MM.1S (cell line): Measurements from ENCODE around the gene C1QTNF6.

Experiments
- DNase-seq: peaks from one replicate; pipeline ENCODE4 v3.0.0-alpha.2; 2015
- H2AFZ ChIP-seq: fragments of 300-600 bp; sonication (generic); 2 replicates; pipeline ENCODE4 v1.6.0; 2016; ENCODE audit warnings: antibody characterized with exemption, low read length
- H3F3A ChIP-seq: fragments of 300-600 bp; sonication (generic); 2 replicates; pipeline ENCODE4 v1.6.1; 2016; ENCODE audit warnings: mild to moderate bottlenecking, antibody characterized with exemption, low read length, moderate library complexity, mixed read lengths; ENCODE audit not compliant: insufficient read depth
- H3K27ac ChIP-seq: fragments of 300-600 bp; sonication (generic); 2 replicates; pipeline ENCODE4 v1.5.1; 2016; ENCODE audit warnings: mild to moderate bottlenecking, low read length
- H3K27me3 ChIP-seq: fragments of 300-600 bp; sonication (generic); replicated peaks from 2 replicates; pipeline ENCODE4 v1.6.0; 2016; ENCODE audit warnings: low read length; ENCODE audit not compliant: insufficient read depth
- H3K36me3 ChIP-seq: fragments of 300-600 bp; sonication (generic); replicated peaks from 2 replicates; pipeline ENCODE4 v1.6.1; 2016; ENCODE audit warnings: mild to moderate bottlenecking, low read length, mixed read lengths; ENCODE audit not compliant: insufficient read depth
- H3K4me1 ChIP-seq: fragments of 300-600 bp; sonication (generic); 2 replicates; pipeline ENCODE4 v1.6.1; 2016; ENCODE audit warnings: low read length, mixed read lengths
- H3K4me2 ChIP-seq: fragments of 300-600 bp; sonication (generic); 2 replicates; pipeline ENCODE4 v1.6.0; 2016; ENCODE audit warnings: low read depth, low read length
- H3K4me3 ChIP-seq: fragments of 300-600 bp; sonication (generic); 2 replicates; pipeline ENCODE4 v1.5.1; 2016; ENCODE audit warnings: low read length, mixed read lengths
- H3K79me2 ChIP-seq: fragments of 300-600 bp; sonication (generic); 2 replicates; pipeline ENCODE4 v1.6.1; 2016; ENCODE audit warnings: mixed run types, low read length, mixed read lengths
- H3K9ac ChIP-seq: fragments of 300-600 bp; sonication (generic); 2 replicates; pipeline ENCODE4 v1.6.1; 2016; ENCODE audit warnings: low read length, mixed read lengths
- H3K9me2 ChIP-seq: fragments of 300-600 bp; sonication (generic); replicated peaks from 2 replicates; pipeline ENCODE4 v1.6.1; 2016; ENCODE audit warnings: mild to moderate bottlenecking, low read length, mixed read lengths; ENCODE audit not compliant: insufficient read depth
- H3K9me3 ChIP-seq: fragments of 300-600 bp; sonication (generic); replicated peaks from 2 replicates; pipeline ENCODE4 v1.6.1; 2016; ENCODE audit warnings: mild to moderate bottlenecking, low read length, mixed read lengths; ENCODE audit not compliant: insufficient read depth
- H4K20me1 ChIP-seq: fragments of 300-600 bp; sonication (generic); 2 replicates; pipeline ENCODE4 v1.6.1; 2016; ENCODE audit warnings: mild to moderate bottlenecking, low read length, moderate library complexity, mixed read lengths; ENCODE audit not compliant: insufficient read depth
- EZH2 ChIP-seq: fragments of 300-600 bp; sonication (generic); optimal IDR thresholded peaks from 2 replicates; pipeline ENCODE3; 2017; ENCODE audit warnings: low read depth, mild to moderate bottlenecking, antibody characterized with exemption, low read length, mixed read lengths
- EZH2phosphoT487 ChIP-seq: fragments of 300-600 bp; sonication (generic); IDR thresholded peaks from 2 replicates; pipeline ENCODE4 v1.6.1; 2018; ENCODE audit warnings: antibody characterized with exemption, low read length
- TF ChIP-seq, protein P1 (sequence below): fragments of 300-600 bp; sonication (generic); IDR thresholded peaks from 2 replicates; pipeline ENCODE4 v1.5.1; 2016; ENCODE audit warnings: antibody characterized with exemption, low read length, mixed read lengths

The C1QTNF6 gene

DNA sequence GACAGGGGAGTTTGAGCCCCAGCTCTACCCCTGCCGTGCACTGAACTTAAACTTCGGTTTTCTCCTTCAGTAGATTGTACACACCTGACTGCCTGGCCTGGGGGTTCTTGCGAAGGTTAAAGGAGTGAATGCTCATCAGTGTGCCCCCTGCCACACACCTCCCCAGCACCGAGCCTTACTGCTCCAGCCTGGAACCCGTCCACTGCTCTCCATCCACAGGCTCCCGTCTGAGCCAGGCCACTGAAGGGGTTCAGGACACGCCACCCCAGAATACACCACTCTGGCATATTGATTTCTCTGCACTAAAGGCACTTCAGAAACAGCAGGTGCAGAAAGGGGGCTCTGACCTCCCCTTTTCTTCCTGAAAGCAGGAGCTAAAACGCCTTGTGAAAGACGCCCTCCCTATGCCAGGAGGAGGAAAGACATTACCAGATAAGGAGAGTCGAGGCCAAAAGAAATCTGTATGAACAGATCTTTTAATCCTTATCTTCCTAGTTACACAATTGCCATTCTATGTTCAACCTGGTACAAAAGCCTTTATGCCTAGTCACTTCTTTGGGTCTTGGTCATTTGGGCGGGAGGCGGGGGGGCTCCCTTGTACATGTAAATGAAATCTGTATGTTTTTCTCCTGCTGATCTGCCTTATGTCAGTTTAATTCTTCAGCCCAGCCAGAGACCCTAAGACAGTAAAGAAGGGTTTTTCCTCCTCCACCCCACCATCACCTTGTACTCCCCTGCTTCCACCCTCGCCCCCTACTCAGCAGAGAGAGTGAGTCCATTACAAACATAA lies 26.1 kb upstream of the C1QTNF6 start:
- DNase-seq: no peak
- Histone ChIP-seq H3K27ac (no peak overlapping the region), H3K9me3 (no peaks in the 10 kb centered on the region), H3K4me3 (no peak overlapping the region), H3K27me3 (no peaks in the 10 kb centered on the region), H3F3A (peaks cover 37% of the 10 kb centered on the region), H3K4me1 (peaks cover 43% of the 10 kb centered on the region), H3K36me3 (no peaks in the 10 kb centered on the region), H2AFZ (no peak overlapping the region), H3K79me2 (no peaks in the 10 kb centered on the region), H3K9me2 (no peaks in the 10 kb centered on the region), H3K9ac (no peak overlapping the region), H4K20me1 (no peaks in the 10 kb centered on the region), H3K4me2 (no peak overlapping the region)
- TF ChIP-seq EZH2 (no peak), EZH2phosphoT487 (no peak)
- TF ChIP-seq, protein P1, sequence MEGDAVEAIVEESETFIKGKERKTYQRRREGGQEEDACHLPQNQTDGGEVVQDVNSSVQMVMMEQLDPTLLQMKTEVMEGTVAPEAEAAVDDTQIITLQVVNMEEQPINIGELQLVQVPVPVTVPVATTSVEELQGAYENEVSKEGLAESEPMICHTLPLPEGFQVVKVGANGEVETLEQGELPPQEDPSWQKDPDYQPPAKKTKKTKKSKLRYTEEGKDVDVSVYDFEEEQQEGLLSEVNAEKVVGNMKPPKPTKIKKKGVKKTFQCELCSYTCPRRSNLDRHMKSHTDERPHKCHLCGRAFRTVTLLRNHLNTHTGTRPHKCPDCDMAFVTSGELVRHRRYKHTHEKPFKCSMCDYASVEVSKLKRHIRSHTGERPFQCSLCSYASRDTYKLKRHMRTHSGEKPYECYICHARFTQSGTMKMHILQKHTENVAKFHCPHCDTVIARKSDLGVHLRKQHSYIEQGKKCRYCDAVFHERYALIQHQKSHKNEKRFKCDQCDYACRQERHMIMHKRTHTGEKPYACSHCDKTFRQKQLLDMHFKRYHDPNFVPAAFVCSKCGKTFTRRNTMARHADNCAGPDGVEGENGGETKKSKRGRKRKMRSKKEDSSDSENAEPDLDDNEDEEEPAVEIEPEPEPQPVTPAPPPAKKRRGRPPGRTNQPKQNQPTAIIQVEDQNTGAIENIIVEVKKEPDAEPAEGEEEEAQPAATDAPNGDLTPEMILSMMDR: no peak

DNA sequence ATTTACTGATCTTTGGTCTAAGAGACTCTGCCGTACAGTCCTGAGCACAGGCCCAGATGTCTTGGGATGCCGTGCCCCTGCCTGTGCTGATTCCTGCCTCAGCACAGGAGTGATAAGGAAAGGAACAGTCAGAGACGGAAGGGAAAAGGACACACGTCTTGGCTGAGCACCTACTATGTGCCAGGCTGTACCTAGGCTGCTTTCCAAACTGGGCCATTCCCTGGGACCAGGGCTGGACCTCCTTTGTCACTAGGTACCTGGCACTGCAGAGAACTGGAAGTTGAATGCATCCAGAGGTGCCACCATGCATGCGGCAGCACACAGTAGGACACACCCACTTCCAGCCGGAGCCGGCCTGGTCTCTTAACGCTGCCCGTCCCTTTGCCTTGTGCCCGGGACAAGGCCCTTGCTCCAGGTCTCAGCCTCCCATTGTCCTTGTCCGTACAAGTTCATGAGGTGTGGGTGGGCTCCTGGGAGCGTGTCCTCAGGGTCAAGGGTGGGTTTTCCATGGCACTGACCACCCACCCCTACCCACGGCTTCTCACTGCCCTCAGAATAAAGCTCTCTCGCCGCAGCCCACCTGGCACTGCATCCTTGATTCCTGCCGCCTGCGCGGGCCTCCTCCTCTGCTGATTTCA lies 25.3 kb upstream of the C1QTNF6 start:
- no peak overlapping the region for H3K9ac ChIP-seq
- no peaks in the 10 kb centered on the region for H3K9me2 ChIP-seq
- no peak for DNase-seq
- H3K4me2 ChIP-seq: no peak overlapping the region
- H3K27ac ChIP-seq: no peak overlapping the region
- H3K4me1 ChIP-seq: peaks cover 37% of the 10 kb centered on the region
- TF ChIP-seq EZH2 (no peak), EZH2phosphoT487 (no peak)
- TF ChIP-seq, protein P1: no peak
- H4K20me1 ChIP-seq: no peaks in the 10 kb centered on the region
- no peak overlapping the region for H2AFZ ChIP-seq
- no peaks in the 10 kb centered on the region for H3K9me3 ChIP-seq
- H3F3A ChIP-seq: peaks cover 29% of the 10 kb centered on the region
- no peak overlapping the region for H3K4me3 ChIP-seq
- H3K79me2 ChIP-seq: no peaks in the 10 kb centered on the region
- H3K27me3 ChIP-seq: no peaks in the 10 kb centered on the region
- H3K36me3 ChIP-seq: no peaks in the 10 kb centered on the region

DNA sequence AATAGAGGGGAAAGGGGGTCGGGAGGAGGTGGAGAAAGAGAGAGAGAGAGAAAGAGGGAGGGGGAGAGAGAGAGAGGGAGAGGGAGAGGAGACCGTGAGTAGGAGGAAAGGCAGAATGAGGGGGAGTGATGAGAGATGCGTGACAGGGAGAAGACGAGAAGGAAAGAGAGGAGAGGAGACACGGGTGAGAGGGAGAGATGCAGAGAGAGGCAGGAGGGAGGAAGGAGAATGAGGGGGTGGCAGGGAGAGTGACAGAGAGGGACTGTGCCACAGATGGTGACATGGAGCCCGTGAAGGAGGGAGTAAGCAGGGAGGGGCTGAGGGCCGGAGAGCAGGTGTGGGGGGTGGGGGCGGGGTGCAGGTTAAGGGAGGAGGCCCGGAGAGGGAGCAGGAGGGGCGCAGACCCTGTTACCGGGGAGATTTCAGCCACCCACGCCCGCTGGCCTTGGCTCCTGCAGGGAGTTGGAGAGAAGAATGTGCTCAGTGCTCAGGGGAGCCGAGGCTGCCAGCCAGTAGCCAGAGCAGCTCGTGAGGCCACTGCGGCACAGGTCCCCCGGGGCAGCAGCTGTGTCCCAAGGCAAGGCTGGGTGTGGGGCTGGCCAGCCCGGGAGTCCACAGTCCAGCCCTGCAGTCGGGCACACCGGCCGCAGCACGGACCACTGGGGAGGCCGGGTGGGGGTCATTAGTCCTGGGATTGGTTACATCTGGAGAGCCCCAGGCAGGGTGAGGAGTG lies 24.3 kb upstream of the C1QTNF6 start, which contains the start of gene SSTR3:
SSTR3 (minus strand) TSS at position 304 of the 733 bp plus-strand sequence. CDS start 4,674 bp downstream, outside the sequence.
- Histone ChIP-seq H3K9ac (no peak within 1 kb of the TSS), H3K79me2 (no peaks in the 10 kb centered on the region), H3K27ac (no peak within 1 kb of the TSS), H3K4me1 (peaks cover 27% of the 10 kb centered on the region), H3K27me3 (no peaks in the 10 kb centered on the region), H3K4me3 (no peak within 1 kb of the TSS), H3K36me3 (no peaks in the 10 kb centered on the region), H3K4me2 (no peak within 1 kb of the TSS), H4K20me1 (no peaks in the 10 kb centered on the region), H3K9me2 (no peaks in the 10 kb centered on the region), H3F3A (peaks cover 20% of the 10 kb centered on the region), H2AFZ (no peak within 1 kb of the TSS), H3K9me3 (no peaks in the 10 kb centered on the region)
- TF ChIP-seq EZH2 (no peak), EZH2phosphoT487 (no peak)
- no peak for DNase-seq
